Parathyroid adenoma (tissue), 2 donors: ENCODE results near the gene GOLPH3L.

Source experiments
- H2AFZ ChIP-seq: fragments of 300-600 bp; sonication (generic); one replicate; pipeline ENCODE4 v1.7.0; 2017; ENCODE audit warnings: antibody characterized with exemption, mild to moderate bottlenecking
- H3K27ac ChIP-seq: fragments of 300-600 bp; sonication (generic); one replicate; pipeline ENCODE4 v1.7.0; 2017
- H3K27me3 ChIP-seq: fragments of 300-600 bp; sonication (generic); one replicate; pipeline ENCODE4 v1.7.0; 2017; ENCODE audit warnings: low read length; ENCODE audit not compliant: control insufficient read depth, insufficient read depth
- H3K36me3 ChIP-seq: fragments of 300-600 bp; sonication (generic); one replicate; pipeline ENCODE4 v1.7.0; 2017; ENCODE audit warnings: low read length; ENCODE audit not compliant: control insufficient read depth, insufficient read depth
- H3K4me1 ChIP-seq: fragments of 300-600 bp; sonication (generic); one replicate; pipeline ENCODE4 v1.7.0; 2017; ENCODE audit warnings: control low read depth
- H3K4me2 ChIP-seq: fragments of 300-600 bp; sonication (generic); one replicate; pipeline ENCODE4 v1.7.0; 2017; ENCODE audit warnings: low read length
- H3K4me3 ChIP-seq: fragments of 300-600 bp; sonication (generic); one replicate; pipeline ENCODE4 v1.7.0; 2017; ENCODE audit warnings: low read depth, low read length
- H3K79me2 ChIP-seq: fragments of 300-600 bp; sonication (generic); one replicate; pipeline ENCODE4 v1.7.0; 2017; ENCODE audit warnings: control low read depth
- H3K9ac ChIP-seq: fragments of 300-600 bp; sonication (generic); one replicate; pipeline ENCODE4 v1.7.0; 2017; ENCODE audit warnings: mild to moderate bottlenecking
- H3K9me3 ChIP-seq: fragments of 300-600 bp; sonication (generic); one replicate; pipeline ENCODE4 v1.7.0; 2017; ENCODE audit warnings: low read length; ENCODE audit not compliant: control insufficient read depth
- TF ChIP-seq, protein P1 (sequence below): fragments of 300-600 bp; sonication (generic); IDR thresholded peaks from one replicate; pipeline ENCODE4 v1.7.0; 2017; ENCODE audit warnings: antibody characterized with exemption, mild to moderate bottlenecking
- donor health status: primary hyperparathyroidism.

GOLPH3L gene

DNA sequence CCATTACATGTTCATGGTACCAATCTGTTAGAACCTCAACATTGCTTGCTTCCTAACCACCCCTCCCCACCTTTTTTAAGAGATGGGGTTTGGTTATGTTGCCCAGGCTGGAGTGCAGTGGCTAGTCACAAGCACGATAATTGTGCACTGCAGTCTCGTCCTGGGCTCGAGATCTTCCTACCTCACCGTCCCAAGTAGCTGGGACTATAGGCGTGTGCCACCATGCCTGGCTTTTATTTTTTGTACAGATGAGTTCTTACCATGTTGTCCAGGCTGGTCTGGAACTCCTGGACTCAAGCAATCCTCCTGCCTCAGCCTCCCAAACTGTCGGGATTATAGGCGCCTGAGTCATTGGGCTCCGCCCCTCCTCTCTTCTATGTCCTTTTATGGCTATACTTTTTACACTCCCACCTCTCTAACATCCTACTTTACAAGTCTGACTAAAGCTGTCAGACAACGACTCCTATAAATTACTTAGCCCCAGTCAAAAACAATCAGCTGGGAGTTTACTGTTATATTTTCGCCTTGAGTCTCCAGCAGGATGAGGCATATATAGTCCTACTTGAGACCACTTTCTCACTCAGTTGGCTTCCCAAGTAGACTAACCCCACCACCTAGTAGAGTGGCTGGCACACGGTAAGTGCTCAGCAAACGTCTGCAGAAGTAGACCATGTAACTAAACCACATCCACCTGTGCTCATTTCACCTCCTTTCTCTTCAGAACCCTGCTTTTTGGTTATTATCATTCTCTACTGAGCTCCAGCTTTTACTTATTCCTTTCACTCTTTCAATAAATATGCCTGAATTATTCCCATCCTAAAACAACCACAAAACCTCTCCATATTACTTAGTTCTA, 81.4 kb downstream of the GOLPH3L start:
- H3K27ac ChIP-seq: no peak overlapping the region
- no peak overlapping the region for H2AFZ ChIP-seq
- H3K4me2 ChIP-seq: no peak overlapping the region
- H3K79me2 ChIP-seq: no peaks in the 10 kb centered on the region
- H3K36me3 ChIP-seq: no peaks in the 10 kb centered on the region
- no peak overlapping the region for H3K9ac ChIP-seq
- no peaks in the 10 kb centered on the region for H3K9me3 ChIP-seq
- H3K27me3 ChIP-seq: no peaks in the 10 kb centered on the region
- H3K4me3 ChIP-seq: no peak overlapping the region
- H3K4me1 ChIP-seq: no peaks in the 10 kb centered on the region
- TF ChIP-seq, protein P1, sequence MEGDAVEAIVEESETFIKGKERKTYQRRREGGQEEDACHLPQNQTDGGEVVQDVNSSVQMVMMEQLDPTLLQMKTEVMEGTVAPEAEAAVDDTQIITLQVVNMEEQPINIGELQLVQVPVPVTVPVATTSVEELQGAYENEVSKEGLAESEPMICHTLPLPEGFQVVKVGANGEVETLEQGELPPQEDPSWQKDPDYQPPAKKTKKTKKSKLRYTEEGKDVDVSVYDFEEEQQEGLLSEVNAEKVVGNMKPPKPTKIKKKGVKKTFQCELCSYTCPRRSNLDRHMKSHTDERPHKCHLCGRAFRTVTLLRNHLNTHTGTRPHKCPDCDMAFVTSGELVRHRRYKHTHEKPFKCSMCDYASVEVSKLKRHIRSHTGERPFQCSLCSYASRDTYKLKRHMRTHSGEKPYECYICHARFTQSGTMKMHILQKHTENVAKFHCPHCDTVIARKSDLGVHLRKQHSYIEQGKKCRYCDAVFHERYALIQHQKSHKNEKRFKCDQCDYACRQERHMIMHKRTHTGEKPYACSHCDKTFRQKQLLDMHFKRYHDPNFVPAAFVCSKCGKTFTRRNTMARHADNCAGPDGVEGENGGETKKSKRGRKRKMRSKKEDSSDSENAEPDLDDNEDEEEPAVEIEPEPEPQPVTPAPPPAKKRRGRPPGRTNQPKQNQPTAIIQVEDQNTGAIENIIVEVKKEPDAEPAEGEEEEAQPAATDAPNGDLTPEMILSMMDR: no peak

DNA sequence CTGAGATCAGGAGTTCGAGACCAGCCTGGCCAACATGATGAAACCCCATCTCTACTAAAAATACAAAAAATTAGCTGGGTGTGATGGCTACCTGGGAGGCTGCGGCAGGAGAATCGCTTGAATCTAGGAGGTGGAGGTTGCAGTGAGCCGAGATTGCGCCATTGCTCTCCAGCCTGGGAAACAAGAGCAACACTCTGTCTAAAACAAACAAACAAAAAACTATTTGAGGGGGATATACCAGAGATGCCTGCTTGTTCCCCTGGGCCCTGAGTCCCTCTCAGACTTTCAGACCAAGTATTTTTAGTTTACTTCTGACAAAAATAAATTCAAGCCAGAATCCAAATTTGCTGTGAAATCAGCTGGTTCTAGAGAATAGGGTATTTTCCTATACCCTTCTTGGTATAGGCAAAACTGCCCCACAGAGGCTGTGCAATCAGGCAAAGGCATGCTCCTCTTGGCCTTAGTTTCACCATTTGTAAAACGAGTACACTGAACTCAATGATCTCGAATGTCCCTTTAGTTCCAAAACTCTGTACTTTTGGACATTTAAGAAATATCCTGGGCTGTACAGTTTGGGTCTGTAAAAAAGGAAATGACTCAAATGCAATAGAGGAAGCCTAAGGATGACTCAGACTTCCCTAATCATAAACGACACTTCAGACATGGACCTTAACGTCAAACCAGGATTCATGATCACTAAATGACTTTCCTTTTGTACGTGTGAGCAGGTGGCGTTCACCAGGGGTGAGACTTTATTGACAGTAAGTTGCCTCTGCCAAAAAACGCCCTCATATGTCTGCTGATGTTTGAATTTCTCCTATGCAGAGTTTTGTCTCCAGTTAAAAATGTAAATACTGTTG, 83.7 kb downstream of the GOLPH3L start:
- no peaks in the 10 kb centered on the region for H3K4me1 ChIP-seq
- H3K27me3 ChIP-seq: no peaks in the 10 kb centered on the region
- no peak overlapping the region for H3K4me2 ChIP-seq
- H3K9me3 ChIP-seq: no peaks in the 10 kb centered on the region
- H3K4me3 ChIP-seq: no peak overlapping the region
- H2AFZ ChIP-seq: no peak overlapping the region
- H3K27ac ChIP-seq: peak overlapping the region; percentile 72
- no peaks in the 10 kb centered on the region for H3K79me2 ChIP-seq
- TF ChIP-seq, protein P1: no peak
- H3K36me3 ChIP-seq: no peaks in the 10 kb centered on the region
- no peak overlapping the region for H3K9ac ChIP-seq

DNA sequence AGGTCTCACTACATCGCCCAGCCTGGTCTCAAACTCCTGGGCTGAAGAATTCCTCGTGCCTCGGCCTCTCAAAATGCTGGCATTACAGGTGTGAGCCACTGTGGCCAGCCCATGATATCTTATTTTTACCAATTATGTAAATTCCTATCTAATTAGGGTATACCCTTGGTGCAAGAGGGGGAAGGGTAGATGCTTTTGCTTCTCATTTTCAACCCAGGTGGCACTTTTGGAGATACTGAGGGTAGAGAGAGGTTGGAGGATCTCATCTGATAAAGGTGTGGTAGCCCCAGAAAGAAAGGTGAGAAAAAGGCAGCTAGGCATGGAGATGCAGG, 85.0 kb downstream of the GOLPH3L start:
- no peaks in the 10 kb centered on the region for H3K36me3 ChIP-seq
- H3K9ac ChIP-seq: no peak overlapping the region
- TF ChIP-seq, protein P1: no peak
- no peaks in the 10 kb centered on the region for H3K4me1 ChIP-seq
- no peak overlapping the region for H2AFZ ChIP-seq
- H3K4me3 ChIP-seq: no peak overlapping the region
- H3K9me3 ChIP-seq: no peaks in the 10 kb centered on the region
- H3K79me2 ChIP-seq: no peaks in the 10 kb centered on the region
- H3K4me2 ChIP-seq: no peak overlapping the region
- H3K27ac ChIP-seq: peak overlapping the region; percentile 74
- no peaks in the 10 kb centered on the region for H3K27me3 ChIP-seq

DNA sequence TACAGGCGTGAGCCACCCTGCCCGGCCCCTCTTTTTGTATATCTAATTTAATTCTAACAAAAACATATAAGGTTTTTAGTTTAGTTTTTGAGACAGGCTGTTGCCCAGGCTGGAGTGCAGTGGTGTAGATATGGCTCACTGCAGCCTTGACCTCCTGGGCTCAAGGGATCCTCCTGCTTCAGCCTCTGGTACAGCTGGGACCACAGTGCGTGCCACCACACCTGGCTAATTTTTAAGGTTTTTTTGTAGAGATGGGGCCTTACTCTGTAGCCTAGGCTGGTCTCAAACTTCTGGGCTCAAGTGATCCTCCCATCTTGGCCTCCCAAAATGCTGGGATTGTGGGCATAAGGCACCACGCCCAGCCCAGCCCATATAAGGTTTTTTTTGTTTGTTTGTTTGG, 86.4 kb downstream of the GOLPH3L start:
- Histone ChIP-seq H3K9ac (no peak overlapping the region), H3K79me2 (no peaks in the 10 kb centered on the region), H3K4me3 (no peak overlapping the region), H3K36me3 (no peaks in the 10 kb centered on the region), H3K27me3 (no peaks in the 10 kb centered on the region), H3K9me3 (no peaks in the 10 kb centered on the region), H3K4me2 (no peak overlapping the region), H3K4me1 (no peaks in the 10 kb centered on the region), H3K27ac (peak overlapping the region; percentile 74), H2AFZ (no peak overlapping the region)
- TF ChIP-seq, protein P1: no peak
